GM23338 (cell line): ENCODE measurements around the gene SBF2.

Experiments used
- EZH2 ChIP-seq: fragments of 200-600 bp; sonication (generic); IDR thresholded peaks from one replicate; pipeline ENCODE4 v1.8.0; 2017; ENCODE audit warnings: antibody characterized with exemption, mild to moderate bottlenecking, low read depth; ENCODE audit not compliant: unreplicated experiment
- EZH2phosphoT487 ChIP-seq: fragments of 200-600 bp; sonication (generic); IDR thresholded peaks from one replicate; pipeline ENCODE4 v1.8.1; 2018; ENCODE audit warnings: antibody characterized with exemption; ENCODE audit not compliant: unreplicated experiment
- NANOG ChIP-seq: IDR thresholded peaks from 2 replicates; pipeline ENCODE4 v1.6.1; 2016; ENCODE audit warnings: antibody characterized with exemption, borderline replicate concordance
- POLR2AphosphoS5 ChIP-seq: IDR thresholded peaks from 2 replicates; pipeline ENCODE4 v1.6.1; 2016; ENCODE audit warnings: antibody characterized with exemption, low read depth
- STAT1 ChIP-seq: IDR thresholded peaks from one replicate; pipeline ENCODE4 v1.6.1; 2016; ENCODE audit warnings: antibody characterized with exemption; ENCODE audit not compliant: unreplicated experiment
- TF ChIP-seq, protein P1 (sequence below), 2 experiments: fragments of 200-600 bp in 1 of 2; sonication (generic) in 1 of 2; conservative IDR thresholded peaks; 2 replicates each; pipeline versions ENCODE4 v1.5.1 to v1.6.1; 2016 to 2017; ENCODE audit warnings: antibody characterized with exemption in 2 of 2, low read depth in 2 of 2, mild to moderate bottlenecking in 2 of 2, moderate library complexity in 1 of 2
- TF ChIP-seq, protein P2 (sequence below): IDR thresholded peaks from one replicate; pipeline ENCODE4 v1.6.1; 2018; ENCODE audit warnings: antibody characterized with exemption; ENCODE audit not compliant: unreplicated experiment

DNA sequence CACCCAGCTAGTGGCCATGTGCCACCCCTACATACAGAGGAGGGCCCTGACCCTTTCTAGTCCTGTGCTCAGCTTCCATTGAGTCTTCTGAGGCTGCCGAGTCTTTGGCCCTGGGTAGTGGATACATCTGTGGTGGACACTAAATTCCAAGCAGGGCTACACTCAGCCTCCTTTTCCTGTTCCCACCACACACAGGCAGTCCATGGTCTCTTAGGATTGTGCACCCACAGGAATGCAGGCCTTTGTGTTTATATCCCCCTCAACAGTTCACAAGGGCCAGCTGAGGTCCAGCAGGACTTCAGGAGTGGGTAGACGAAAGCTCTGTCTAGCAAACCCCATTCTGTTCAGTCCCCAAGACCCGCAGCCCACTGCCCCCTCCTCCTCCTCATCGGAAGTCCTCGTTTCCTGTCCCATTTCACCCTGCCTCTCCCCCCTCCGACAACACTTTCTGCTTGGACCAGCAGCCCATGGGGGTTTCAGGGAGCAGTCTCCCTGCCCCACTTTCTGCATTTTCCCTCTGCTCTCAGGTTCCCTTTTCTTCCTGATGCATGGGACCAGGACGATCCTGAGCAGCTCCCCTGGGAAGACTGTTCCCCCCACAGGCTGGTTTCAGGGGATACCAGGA lies 538.3 kb downstream of the SBF2 start:
- TF ChIP-seq, protein P1, sequence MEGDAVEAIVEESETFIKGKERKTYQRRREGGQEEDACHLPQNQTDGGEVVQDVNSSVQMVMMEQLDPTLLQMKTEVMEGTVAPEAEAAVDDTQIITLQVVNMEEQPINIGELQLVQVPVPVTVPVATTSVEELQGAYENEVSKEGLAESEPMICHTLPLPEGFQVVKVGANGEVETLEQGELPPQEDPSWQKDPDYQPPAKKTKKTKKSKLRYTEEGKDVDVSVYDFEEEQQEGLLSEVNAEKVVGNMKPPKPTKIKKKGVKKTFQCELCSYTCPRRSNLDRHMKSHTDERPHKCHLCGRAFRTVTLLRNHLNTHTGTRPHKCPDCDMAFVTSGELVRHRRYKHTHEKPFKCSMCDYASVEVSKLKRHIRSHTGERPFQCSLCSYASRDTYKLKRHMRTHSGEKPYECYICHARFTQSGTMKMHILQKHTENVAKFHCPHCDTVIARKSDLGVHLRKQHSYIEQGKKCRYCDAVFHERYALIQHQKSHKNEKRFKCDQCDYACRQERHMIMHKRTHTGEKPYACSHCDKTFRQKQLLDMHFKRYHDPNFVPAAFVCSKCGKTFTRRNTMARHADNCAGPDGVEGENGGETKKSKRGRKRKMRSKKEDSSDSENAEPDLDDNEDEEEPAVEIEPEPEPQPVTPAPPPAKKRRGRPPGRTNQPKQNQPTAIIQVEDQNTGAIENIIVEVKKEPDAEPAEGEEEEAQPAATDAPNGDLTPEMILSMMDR (conservative IDR thresholded peaks at IDR 0.05; ENCODE audit: low read depth in 2 of 2): no peak
- TF ChIP-seq NANOG (no peak), POLR2AphosphoS5 (no peak), EZH2 (no peak), STAT1 (no peak), EZH2phosphoT487 (no peak)
- TF ChIP-seq, protein P2, sequence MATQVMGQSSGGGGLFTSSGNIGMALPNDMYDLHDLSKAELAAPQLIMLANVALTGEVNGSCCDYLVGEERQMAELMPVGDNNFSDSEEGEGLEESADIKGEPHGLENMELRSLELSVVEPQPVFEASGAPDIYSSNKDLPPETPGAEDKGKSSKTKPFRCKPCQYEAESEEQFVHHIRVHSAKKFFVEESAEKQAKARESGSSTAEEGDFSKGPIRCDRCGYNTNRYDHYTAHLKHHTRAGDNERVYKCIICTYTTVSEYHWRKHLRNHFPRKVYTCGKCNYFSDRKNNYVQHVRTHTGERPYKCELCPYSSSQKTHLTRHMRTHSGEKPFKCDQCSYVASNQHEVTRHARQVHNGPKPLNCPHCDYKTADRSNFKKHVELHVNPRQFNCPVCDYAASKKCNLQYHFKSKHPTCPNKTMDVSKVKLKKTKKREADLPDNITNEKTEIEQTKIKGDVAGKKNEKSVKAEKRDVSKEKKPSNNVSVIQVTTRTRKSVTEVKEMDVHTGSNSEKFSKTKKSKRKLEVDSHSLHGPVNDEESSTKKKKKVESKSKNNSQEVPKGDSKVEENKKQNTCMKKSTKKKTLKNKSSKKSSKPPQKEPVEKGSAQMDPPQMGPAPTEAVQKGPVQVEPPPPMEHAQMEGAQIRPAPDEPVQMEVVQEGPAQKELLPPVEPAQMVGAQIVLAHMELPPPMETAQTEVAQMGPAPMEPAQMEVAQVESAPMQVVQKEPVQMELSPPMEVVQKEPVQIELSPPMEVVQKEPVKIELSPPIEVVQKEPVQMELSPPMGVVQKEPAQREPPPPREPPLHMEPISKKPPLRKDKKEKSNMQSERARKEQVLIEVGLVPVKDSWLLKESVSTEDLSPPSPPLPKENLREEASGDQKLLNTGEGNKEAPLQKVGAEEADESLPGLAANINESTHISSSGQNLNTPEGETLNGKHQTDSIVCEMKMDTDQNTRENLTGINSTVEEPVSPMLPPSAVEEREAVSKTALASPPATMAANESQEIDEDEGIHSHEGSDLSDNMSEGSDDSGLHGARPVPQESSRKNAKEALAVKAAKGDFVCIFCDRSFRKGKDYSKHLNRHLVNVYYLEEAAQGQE: no peak
